Measurements from ENCODE around the gene CWF19L2. TPM values are rescaled to one million over a fixed set of nuclear protein-coding genes. Genes with fewer than 3 reads are reported as not detected.

Gene CWF19L2
- total RNA-seq, 1 donor from 2014 or later, result 13.4 TPM

DNA sequence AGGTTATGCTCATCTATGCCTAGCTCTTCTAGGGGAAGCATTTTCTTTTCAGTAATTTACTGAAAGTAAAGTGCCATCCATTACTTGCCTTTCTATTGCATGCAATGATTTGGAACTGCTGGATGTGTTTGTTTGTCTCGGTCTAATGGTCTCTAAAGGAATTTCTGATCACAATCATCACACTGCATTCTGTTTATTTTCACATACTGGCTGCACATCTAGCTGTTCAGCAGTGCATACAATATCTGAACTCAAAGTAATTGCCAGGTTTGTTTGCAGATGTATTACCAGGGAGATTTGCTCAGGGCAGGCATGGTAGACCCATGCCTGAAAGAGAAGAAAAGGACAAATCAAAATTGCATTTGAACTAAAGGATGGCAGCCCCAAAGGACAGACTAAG lies 36.4 kb upstream of the CWF19L2 start:
- Mint-ChIP-seq H3K27me3 (peaks cover 7% of the 10 kb centered on the region), H3K4me3 (no peak overlapping the region), H3K9me3 (no peaks in the 10 kb centered on the region), H3K36me3 (no peaks in the 10 kb centered on the region), H3K27ac (no peak overlapping the region), H3K4me1 (ENCODE audit: unreplicated experiment) (no peaks in the 10 kb centered on the region)
- DNase-seq (ENCODE audit: extremely low spot score, unreplicated experiment), result no peak
- TF ChIP-seq, protein P1, sequence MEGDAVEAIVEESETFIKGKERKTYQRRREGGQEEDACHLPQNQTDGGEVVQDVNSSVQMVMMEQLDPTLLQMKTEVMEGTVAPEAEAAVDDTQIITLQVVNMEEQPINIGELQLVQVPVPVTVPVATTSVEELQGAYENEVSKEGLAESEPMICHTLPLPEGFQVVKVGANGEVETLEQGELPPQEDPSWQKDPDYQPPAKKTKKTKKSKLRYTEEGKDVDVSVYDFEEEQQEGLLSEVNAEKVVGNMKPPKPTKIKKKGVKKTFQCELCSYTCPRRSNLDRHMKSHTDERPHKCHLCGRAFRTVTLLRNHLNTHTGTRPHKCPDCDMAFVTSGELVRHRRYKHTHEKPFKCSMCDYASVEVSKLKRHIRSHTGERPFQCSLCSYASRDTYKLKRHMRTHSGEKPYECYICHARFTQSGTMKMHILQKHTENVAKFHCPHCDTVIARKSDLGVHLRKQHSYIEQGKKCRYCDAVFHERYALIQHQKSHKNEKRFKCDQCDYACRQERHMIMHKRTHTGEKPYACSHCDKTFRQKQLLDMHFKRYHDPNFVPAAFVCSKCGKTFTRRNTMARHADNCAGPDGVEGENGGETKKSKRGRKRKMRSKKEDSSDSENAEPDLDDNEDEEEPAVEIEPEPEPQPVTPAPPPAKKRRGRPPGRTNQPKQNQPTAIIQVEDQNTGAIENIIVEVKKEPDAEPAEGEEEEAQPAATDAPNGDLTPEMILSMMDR (conservative IDR thresholded peaks at IDR 0.05), result no peak

DNA sequence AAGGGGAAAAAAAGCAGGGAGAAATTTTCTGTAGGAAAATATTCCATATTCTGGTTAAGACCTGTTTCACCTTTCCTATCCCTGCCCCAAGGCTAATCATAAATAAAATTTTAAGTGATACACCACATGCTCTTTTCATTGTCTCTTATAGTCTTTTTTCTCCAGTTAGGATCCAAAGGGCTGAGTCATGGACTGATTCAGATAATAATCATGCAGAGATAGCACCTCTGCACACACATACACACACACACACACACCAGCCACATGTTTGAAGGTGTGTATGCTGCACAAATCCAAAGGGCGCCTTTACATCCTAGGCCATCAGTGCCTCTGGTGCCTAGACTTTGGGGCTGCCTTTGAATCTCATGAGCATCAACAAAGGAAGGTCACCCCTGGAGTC lies 35.5 kb upstream of the CWF19L2 start:
- TF ChIP-seq, protein P1 (conservative IDR thresholded peaks at IDR 0.05), result no peak
- Mint-ChIP-seq H3K27ac (no peak overlapping the region), H3K4me3 (no peak overlapping the region), H3K36me3 (no peaks in the 10 kb centered on the region), H3K27me3 (peaks cover 8% of the 10 kb centered on the region), H3K4me1 (ENCODE audit: unreplicated experiment) (no peaks in the 10 kb centered on the region), H3K9me3 (no peaks in the 10 kb centered on the region)
- no peak for DNase-seq (ENCODE audit: extremely low spot score, unreplicated experiment)

DNA sequence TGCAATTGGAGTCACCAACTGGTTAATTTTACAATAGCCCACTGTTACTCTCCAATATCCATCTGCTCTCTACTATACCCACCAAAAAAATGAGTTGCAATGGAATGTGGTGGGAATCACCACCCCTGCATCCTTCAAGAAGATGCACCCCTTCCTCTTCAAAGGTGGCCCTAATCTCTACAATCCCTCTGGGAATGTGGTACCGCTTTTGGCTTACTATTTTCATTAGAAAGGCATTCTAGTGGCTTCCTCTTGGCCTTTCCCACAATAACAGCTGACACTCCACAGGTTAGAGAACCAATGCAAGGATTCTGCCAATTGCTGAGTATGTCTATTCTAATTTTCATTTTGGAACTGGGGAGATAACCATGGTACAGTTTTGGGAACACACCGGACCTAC lies 33.2 kb upstream of the CWF19L2 start:
- TF ChIP-seq, protein P1 (conservative IDR thresholded peaks at IDR 0.05), result no peak
- peaks cover 8% of the 10 kb centered on the region for H3K27me3 Mint-ChIP-seq
- no peaks in the 10 kb centered on the region for H3K36me3 Mint-ChIP-seq
- H3K4me1 Mint-ChIP-seq (ENCODE audit: unreplicated experiment), result no peaks in the 10 kb centered on the region
- no peak for DNase-seq (ENCODE audit: extremely low spot score, unreplicated experiment)
- no peak overlapping the region for H3K27ac Mint-ChIP-seq
- H3K4me3 Mint-ChIP-seq, result no peak overlapping the region
- H3K9me3 Mint-ChIP-seq, result no peaks in the 10 kb centered on the region

DNA sequence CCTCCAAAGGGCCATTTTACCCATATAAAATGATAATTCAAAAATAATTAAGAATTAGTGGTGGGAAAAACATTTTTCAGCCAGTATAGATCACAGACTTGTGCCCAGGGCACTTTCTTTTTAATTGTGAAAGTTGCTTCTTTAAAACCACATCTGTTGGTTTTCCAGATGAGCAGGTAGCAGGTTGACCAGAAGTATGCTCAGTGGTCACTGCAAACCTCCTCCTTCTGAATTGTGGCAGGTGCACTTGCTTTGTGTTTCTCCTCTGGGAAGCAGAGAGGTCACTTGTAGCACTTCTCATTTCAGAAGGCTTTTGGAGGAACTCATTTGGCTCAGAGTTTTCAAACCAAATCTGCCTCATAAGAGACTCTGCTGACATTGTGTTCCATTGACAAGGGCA lies 24.6 kb upstream of the CWF19L2 start:
- DNase-seq (ENCODE audit: extremely low spot score, unreplicated experiment), result no peak
- no peak overlapping the region for H3K4me3 Mint-ChIP-seq

DNA sequence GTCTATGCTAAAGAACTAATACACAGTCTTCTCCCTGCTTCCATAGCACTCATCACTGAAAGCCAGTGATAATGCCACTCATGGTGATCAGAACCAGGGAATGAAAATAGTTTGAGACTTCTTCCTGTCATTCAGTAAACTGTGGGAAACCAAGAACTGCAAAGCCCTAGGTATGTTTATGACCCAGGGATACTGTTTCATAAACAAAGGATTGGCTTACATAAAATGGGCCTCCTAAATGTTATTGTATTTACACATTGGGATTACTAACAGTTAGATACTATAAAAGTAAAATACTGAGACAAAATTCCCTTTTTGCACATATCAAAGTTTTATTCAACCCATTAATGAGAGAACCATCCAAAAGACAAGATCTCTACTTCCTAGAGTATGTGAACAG lies 21.3 kb upstream of the CWF19L2 start:
- H3K27ac Mint-ChIP-seq, result no peak overlapping the region
- no peaks in the 10 kb centered on the region for H3K9me3 Mint-ChIP-seq
- no peaks in the 10 kb centered on the region for H3K36me3 Mint-ChIP-seq
- no peak overlapping the region for H3K4me3 Mint-ChIP-seq
- H3K27me3 Mint-ChIP-seq, result peaks cover 21% of the 10 kb centered on the region
- TF ChIP-seq, protein P1 (conservative IDR thresholded peaks at IDR 0.05), result no peak
- no peaks in the 10 kb centered on the region for H3K4me1 Mint-ChIP-seq (ENCODE audit: unreplicated experiment)
- no peak for DNase-seq (ENCODE audit: extremely low spot score, unreplicated experiment)

More for the DNA sequence above, 24.6 kb upstream of the CWF19L2 start:
- H3K4me1 Mint-ChIP-seq (ENCODE audit: unreplicated experiment), result no peaks in the 10 kb centered on the region
- no peaks in the 10 kb centered on the region for H3K9me3 Mint-ChIP-seq
- TF ChIP-seq, protein P1 (conservative IDR thresholded peaks at IDR 0.05), result no peak
- H3K27me3 Mint-ChIP-seq, result peaks cover 7% of the 10 kb centered on the region
- no peaks in the 10 kb centered on the region for H3K36me3 Mint-ChIP-seq
- no peak overlapping the region for H3K27ac Mint-ChIP-seq

DNA sequence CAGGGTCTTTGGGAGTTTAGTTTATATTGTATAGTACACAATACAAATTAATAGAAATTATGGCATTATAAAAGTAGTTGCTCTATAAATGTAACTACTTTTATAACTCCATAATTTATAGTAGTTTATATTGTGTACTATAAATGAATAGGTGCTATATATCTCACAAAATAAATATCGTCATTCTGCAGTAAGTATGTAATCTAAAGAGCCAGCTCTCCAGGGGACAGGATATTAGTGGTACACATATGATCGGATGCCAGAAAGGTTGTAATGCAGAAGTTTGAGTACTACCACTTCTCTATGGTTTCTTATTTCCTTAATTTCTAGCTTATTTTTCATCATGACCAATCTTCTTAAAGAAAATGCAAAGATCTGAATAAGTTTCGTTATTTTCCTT lies 20.2 kb upstream of the CWF19L2 start:
- no peaks in the 10 kb centered on the region for H3K36me3 Mint-ChIP-seq
- TF ChIP-seq, protein P1 (conservative IDR thresholded peaks at IDR 0.05), result no peak
- H3K27me3 Mint-ChIP-seq, result peaks cover 21% of the 10 kb centered on the region
- H3K4me3 Mint-ChIP-seq, result no peak overlapping the region
- no peaks in the 10 kb centered on the region for H3K9me3 Mint-ChIP-seq
- no peaks in the 10 kb centered on the region for H3K4me1 Mint-ChIP-seq (ENCODE audit: unreplicated experiment)
- no peak for DNase-seq (ENCODE audit: extremely low spot score, unreplicated experiment)
- H3K27ac Mint-ChIP-seq, result no peak overlapping the region

All from type B pancreatic cell (in vitro differentiated cells).